NCI-H2171 (cell line): ENCODE results near the gene EMP2.

Experiments used
- DNase-seq: peaks from one replicate; lab custom pipeline; 2025; lab: John Stamatoyannopoulos, UW

Gene EMP2

GRCh38 chr16:10485698-10486382, 94.6 kb downstream of the EMP2 start:
- no peak for DNase-seq

GRCh38 chr16:10485159-10485558, 95.2 kb downstream of the EMP2 start:
- DNase-seq, result no peak

GRCh38 chr16:10480151-10480550, 100.2 kb downstream of the EMP2 start:
- no peak for DNase-seq
